Skin of body (tissue), 2 donors: Measurements from ENCODE around the gene EHF. TPM values are rescaled to one million over a fixed set of nuclear protein-coding genes. Genes with fewer than 3 reads are reported as not detected.

Experiments
- DNase-seq: peaks from one replicate; lab custom pipeline; 2025; lab: John Stamatoyannopoulos, UW
- total RNA-seq: library from RNA; depleted of rRNA; stranded (reverse); fragments of >200 nt; gene quantifications from one replicate; pipeline ENCODE4 v1.2.3, GENCODE V29; 2014

Gene EHF
- total RNA-seq, 1 donor from 2014 or later, result 25.9 TPM

DNA sequence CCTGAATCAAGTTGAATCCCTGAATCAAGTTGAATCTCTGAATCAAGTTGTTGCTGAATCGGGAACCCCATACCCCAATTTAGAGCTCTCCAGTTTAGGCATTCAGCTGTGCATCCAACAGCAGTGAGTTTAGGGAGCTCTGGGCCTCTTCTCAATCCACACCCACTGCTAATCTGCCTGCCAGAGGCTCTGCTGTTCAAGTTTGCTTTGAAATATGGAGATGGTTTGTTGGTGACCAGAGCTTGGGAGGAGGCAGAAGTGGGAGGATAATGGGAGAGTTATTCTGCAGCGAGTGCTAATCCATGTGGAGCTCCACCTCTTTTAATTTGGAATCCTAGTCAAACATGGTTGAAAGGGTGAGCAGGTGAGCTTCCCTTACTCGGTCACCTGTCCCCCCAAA is 22.4 kb downstream of the EHF start:
- no peak for DNase-seq

DNA sequence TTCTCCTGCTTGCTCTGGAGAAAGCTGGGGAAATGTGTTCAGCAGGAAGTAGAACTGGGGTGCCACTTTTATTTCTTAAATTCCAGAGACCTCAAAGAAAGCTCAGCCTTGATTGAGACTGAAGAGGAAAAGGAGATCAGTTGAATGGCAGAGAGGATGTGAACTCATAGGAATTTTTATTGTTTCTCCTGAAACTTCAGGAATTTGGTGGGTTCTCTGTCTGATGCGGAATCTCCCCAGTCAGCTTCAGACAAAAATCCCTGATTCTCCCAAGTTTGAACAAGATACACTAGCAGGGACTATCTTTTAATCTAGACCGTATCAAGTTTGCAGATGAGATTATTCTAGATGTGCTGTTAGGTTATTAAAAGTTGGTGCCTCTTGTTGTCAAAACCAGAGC is 23.0 kb downstream of the EHF start:
- no peak for DNase-seq

DNA sequence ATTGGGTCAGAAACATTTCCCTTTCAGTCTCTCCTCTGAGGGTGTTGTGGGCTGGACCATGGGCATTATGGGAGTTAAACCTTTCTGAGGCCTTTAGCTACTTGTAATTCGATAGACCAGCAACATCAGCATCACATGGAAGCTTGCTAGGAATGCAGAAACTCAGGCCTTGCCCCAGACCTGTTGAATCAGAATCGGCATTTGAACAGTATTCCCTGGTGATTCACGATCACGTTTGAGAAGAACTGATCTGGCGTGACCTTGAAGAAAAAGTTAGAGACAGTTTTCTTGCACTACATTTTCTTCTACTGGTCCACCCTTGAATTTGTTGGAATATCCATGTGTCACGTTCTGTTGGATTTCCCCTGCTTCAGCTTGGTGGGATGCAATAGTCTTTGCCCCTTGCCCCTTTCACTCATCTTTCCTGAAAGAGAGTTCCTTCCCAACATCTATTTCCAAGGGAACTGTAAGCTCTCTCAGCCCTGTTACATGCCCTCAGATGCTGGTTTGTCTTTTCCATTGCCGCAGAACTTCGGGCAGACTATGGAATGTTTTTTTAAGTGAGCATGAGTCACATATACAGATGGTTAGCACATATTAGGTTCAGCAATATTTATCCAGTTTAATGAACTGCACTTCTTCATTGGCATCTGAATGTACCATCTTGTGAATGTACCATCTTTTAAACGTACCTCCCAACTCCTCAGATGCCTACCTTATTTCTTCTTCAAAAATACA is 23.9 kb downstream of the EHF start:
- DNase-seq, result no peak

DNA sequence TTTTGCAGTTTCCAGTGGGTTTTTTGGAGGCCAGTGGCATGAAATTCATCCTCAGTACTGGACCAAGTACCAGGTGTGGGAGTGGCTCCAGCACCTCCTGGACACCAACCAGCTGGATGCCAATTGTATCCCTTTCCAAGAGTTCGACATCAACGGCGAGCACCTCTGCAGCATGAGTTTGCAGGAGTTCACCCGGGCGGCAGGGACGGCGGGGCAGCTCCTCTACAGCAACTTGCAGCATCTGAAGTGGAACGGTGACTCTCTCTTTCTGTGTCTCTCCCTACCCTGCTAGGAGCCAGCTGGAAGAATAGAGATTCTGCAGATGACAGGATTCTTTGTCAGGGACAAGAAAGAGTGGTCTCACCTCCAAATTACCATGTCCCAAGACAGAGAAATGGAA is 25.5 kb downstream of the EHF start:
- no peak for DNase-seq

DNA sequence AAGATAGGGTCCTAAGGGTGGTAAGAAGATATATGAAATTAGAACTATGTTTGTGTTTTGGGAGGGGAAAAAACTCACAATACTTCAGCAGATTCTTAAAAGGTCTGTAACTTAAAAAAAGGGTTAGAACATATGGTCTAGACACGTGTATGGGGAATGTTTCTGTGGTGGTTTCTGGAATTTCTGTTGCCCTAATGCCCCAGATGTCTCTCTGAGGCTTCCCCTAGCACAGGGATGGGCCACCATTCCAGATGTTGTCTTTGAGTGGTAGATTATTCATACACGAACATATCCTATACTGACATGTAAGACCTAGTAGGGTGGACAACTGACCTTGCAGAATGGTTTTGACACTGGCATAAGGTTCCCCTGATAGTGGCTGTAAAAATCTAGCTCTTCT is 26.2 kb downstream of the EHF start:
- DNase-seq, result no peak

DNA sequence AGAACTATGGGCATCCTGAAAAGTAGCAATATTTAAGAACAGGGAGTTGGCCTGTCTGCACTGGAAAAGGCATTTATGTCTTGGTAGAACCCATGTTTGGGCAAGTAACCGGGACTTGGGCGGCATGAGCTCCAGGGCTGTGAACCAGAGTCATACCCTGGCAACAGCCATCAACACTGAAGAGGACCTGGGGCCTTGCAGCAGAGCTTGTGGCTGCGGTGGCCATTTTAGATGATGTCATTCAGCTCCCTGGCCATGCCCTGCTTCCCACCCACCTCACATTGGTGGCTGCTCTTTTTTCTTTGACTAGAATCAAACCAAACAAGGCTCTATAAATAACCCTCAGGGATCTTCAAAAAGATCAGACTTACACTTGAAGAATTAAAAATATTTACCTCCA is 26.6 kb downstream of the EHF start:
- DNase-seq, result no peak

DNA sequence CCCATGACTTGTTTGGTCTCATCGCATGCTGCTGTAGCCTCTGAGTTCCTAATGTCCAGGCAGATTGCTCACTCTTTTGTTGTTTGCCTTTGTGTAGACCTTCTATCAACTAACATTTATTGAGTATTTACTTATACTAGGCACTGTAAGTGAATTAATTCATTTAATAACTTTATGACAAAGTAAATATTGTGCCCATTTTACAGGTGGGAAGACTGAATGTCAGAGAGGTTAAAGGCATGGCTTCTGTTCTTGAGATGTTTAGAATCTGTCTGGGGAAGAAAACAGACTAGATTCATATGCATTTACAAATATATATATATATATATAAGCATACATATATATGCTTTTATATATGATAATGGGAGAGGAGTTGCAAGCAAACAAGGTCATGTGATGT is 27.1 kb downstream of the EHF start:
- DNase-seq, result no peak

DNA sequence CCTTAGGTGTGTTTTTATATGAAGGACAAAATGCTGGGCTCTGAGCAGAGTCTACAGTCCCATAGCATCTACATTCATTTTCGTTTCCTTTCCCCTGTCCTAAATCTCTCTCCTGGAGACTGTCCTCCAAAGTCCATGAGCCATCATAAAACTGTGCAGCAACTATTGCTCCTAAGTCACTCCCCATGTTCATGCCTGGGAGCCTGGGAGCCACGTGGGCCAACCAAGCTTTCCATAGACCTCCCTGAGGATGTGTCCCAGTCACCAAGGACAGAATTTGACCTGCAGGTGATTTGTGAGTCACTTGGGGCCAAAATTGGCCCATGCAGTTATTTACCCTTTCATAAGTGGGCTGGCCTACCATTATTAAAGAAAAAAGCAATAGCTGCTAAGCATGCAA is 28.7 kb downstream of the EHF start:
- DNase-seq, result no peak

DNA sequence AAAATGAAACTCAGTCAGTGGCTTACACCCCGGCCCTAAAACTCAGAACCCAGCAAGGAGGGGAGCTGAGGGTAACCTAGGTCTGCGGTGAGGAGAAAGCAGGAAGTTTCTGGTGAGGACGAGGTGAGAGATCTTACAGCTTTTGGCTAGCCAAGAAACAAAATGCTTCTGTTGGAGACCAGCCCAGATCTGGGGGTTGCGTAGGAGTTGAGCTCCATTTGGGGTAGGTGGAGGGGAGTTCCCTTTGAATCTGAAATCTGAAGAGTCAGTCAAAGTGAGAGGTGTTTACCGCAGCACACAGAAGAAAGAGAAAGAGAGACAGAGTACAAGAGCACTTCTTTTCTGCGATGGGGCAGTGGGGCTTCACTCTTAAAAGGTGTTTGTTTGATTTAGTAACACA is 29.6 kb downstream of the EHF start:
- no peak for DNase-seq

DNA sequence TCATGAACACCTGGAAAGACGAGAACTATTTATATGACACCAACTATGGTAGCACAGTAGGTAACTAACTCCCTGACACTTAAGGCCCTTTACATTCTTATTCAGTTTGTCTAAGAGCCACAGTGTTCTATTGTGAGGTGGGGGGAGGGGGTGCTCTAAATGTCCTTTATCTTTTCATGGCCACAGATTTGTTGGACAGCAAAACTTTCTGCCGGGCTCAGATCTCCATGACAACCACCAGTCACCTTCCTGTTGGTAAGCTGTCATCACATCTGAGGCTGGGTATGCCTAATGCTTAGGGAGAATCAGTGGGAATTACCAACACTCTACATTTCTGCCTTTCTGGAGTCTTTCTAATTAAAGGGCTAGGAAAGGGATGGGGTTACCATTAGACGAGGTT is 30.7 kb downstream of the EHF start:
- no peak for DNase-seq

DNA sequence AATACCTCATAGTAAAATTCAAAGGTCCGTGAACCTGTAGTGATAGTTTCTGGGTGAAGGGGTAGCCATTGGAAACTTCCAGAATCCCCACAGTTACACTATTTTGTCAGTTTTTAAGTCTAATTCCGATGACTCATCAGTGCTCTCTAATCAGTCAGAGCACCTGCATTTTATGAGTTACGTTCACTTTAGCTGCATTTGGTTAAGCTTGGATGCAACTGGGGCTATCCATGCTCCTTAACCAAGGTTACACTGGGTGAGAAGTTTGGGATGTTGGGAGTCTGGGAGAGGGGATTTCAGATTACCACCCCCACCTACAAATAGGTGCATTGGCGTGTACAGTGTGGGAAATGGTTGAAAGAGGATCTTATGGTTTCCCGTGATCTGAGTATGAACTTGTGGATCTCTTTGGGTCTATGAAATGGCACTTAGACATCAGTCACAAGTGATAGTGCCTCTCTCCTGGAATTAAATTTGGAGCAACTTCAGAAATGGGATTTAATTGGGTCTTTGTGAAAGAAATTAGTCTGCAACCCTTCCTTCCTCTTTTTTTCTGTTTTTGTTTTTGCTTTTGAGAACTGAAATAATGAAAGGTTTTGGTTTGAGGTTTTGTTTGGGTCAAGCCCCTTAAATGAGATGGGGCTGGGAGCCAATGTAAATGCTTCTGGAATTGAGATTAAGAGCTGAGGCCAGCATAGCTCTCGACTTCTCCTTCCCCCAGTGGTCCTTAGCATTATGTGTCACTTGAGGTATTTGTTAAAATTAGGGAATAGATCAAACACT is 31.5 kb downstream of the EHF start:
- DNase-seq, result no peak

DNA sequence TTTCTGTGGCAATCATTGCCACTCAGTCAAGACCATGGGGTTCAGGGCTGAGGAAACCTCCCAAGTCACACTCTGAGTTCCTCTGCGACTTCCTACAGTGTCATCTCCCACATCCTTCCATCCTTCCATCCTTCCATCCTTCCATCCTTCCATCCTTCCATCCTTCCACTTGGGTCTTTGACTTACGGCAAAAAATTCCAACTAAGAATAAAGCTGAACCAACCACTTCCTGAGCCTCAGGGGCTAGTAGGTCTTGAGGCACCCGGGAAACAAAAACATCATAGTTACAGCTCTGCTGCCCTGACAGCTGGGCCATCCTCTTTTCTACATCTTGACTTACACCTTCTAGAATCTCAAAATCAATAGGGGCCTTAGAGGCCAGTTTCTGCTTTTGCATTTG is 32.1 kb downstream of the EHF start:
- no peak for DNase-seq

DNA sequence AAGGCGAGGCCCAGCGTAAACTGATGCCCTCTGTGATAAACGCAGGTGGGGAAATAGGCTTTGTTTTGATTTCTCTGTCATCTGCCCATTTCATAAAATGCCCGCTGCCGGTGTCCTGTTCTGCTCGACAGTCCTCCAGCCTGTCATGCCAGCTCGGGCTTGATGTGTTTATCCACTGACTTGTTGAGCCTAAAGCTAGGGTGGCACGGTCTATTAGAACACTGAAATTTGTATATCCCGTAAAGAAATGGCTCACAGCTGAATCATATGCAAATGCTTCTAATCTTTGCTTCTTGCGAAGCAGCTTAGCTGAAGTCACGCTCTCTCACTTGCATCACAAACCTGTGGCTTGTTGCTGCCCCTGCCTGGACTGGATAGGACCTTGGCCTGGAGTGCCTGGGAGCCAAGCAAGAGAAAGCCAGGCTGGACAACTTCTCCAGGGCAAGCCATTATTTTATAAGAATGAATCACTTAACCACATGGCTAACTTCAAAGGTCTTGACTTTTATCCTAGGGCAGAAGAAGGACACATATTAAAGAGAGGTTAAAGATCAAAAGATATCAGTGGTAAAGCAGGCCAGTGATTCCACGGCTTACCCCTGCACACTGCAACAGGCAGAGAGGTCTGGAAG is 33.1 kb downstream of the EHF start:
- DNase-seq, result no peak

DNA sequence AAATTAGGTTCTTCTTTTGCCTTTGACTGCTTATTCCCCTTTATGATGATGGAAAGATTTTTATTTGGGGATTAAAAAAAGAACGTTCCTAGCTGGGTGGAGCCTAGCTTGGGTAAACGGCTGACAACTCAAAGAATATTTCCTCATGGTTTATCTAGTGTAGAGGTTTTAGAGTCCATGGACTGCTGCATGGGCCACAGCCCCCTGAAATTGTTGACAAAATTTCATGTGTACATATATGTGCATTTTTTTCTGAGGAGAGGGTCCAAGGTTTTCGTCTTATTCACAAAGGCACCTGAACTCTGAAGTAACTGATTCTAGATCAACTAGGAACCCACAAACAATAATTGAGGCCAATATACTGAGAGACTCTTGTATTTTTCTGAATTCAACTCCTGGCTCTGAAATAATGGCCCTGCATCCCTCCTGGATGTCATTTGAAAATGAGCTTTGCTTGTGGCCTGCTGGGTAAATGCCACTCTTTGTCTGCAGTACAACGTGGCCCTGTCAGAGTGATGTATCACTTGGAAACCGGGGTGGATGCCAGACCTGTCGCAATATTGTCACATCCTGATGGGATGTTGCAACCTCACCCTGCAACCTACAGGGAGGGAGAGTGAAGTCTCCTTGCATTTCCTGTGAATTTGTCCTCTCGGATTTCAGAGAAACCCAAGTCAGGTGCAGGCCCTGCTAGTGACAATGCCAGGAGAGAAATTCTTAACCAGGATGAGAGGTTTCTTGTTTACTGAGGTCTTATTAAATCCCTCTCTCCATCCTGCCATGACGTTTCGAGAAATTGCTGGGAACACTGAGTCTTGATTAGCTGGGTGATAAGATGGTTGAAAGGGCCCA is 33.8 kb downstream of the EHF start:
- DNase-seq, result no peak

DNA sequence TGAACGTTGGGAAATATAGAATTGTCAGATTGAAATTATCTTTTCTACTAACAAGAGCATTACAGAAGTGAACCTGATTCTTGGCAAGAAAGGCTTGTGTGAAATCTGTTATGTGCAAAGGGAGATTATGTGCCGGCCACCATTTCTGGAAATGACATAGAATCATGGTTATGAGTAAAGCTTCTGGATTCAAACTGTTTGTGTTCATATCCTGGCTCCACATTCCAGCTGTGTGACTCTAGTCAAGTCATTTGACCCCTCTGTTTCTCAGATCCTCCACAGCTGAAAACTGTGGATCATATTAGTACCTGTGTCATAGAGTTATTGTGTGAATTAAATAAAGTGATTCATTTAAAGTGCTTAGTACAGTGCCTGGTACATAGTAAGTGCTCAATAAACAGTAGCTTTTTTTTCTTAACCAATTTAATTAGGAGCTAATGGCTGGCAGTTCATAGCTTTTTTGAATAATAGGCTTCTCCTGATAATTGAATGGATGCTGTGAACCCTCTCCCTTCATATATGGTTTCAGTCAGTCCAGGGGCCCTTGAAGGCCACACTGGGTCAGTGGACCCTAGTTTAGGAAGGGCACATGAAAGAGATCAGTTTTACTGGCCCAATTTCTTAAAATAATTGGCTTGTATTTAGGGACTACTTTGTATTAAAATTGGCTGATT is 34.6 kb downstream of the EHF start:
- no peak for DNase-seq

DNA sequence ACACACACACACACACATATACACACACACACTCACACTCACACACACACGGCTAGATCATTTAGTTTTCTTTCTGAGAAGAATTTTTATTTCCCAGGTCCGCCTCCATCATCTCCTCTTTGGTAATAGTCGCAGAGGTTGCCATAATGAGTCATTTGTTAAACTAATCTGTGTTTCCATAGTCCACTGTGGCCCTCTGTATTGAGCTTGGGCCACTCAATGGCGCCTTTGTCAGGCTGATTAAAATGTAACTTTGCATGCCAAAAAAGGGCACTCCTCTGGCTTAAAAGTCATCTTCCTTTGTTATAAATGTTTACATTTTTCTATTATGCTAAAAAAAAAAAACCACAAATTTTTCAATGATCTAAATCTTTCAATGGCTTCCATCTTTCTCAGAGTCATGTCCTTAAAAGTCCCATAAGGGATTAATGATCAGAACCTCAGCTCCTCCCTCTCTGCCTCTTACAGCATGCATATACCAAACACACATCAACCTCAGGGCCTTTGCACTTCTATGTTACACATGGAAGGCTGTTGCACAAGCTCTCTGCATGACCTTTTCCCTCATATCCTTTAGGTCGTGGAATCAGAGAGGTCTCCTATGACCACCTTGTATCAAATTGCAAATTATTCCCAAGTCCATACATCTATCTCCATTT is 35.3 kb downstream of the EHF start:
- no peak for DNase-seq

DNA sequence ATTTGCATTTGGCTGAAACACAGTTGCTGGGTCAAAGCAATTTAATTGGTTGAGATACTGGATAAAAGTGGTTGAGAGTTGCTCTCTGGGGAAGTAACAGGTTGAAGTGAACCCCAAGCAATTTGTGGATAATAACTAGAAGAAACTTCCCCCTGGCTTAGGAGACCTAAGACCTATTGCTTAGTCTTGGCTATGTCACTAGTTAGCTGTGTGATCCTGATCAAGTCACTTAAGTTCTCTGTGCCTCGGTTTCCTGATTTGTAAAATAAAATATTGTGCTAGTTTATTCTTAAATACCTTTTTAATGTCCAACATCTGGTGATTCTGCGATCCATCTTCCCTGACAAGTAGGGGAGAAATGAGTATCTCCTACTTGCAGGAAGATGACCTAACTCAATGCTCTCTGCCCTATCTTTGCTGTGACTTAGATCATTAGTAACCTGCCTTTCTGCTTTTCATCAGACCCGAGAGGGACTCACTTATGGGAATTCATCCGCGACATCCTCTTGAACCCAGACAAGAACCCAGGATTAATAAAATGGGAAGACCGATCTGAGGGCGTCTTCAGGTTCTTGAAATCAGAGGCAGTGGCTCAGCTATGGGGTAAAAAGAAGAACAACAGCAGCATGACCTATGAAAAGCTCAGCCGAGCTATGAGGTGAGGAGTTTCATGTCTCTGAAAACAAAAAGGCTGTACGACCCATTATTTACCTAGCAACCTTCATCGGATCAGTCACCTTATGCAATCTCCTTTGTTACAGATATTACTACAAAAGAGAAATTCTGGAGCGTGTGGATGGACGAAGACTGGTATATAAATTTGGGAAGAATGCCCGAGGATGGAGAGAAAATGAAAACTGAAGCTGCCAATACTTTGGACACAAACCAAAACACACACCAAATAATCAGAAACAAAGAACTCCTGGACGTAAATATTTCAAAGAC is 37.5 kb downstream of the EHF start:
- DNase-seq, result no peak

DNA sequence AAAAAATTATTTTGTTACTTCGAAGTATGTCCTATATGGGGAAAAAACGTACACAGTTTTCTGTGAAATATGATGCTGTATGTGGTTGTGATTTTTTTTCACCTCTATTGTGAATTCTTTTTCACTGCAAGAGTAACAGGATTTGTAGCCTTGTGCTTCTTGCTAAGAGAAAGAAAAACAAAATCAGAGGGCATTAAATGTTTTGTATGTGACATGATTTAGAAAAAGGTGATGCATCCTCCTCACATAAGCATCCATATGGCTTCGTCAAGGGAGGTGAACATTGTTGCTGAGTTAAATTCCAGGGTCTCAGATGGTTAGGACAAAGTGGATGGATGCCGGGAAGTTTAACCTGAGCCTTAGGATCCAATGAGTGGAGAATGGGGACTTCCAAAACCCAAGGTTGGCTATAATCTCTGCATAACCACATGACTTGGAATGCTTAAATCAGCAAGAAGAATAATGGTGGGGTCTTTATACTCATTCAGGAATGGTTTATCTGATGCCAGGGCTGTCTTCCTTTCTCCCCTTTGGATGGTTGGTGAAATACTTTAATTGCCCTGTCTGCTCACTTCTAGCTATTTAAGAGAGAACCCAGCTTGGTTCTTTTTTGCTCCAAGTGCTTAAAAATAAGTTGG is 38.3 kb downstream of the EHF start:
- no peak for DNase-seq
